ENCODE results near the gene NDFIP1.

The NDFIP1 gene

DNA sequence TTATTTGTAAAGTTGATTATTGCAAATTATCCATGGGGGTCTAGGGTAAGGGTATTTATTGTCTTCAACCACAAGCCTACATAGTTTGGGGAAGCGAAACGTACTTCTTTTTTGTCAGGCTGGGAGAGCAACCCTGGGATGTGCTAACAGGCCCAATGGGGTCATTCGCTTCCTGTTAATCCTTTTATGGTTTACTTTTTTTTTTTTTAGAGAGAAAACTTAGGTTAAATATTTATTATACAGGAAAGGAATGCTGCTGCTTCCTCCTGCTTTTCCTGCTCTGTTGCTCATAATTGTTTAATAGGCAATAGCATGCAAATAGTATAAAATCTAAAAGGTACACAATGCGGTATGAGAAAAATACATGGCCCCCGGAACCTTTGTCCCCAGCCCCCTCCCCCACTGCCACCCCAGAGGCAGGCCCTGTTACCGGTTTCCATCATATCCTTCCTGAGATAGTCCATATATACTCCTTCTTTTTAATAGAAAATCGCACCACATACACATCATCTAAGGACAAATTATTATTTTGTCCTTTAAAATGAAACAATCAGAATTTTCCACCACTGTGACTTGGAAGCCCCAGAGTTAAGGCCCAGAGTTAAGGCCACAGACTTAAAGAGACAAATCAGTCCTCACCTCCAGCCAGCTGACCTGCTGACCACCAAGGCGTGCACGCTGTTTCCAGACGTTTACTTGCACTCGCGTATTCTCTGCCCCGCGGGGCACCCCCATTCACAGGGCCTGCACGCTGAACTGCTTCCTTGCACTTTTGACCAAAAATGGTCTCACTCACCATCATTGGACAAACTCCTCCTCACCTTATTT is 83.9 kb downstream of the NDFIP1 start:
- DNase-seq = no peak

DNA sequence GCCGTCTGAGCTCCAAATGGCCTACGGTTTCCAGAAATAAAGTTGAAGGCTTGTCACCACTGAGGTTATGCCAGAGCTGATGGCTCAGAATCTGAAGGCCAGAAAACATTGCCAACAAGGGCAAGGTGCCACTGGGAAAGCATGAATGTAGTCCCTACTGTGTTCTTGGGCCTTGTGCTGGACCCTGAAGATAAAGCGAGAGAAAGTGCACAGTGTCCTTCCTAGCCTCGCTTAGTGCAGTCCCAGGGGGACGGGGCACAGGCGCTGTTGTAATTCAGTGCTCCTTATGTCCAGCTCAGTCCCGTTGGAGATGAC is 84.5 kb downstream of the NDFIP1 start:
- no peak for DNase-seq

DNA sequence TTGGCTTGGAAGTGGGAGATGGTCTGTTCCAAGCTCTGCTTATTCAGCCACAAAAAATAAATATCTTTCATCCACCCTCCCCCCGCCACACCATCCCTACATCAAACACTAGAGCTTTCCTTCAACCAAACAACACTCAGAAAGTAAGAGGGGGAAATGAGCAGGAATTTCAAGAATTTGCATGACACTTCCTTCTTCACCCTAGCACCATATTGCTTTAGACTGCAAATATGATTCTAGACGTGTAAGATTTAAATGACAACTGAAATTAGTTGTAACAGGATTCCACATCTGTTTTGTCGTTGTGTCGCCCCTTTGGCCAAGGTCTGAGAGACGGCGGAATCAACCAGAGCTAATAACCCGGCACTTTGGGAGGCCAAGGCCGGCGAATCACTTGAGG is 88.5 kb downstream of the NDFIP1 start:
- DNase-seq = no peak

DNA sequence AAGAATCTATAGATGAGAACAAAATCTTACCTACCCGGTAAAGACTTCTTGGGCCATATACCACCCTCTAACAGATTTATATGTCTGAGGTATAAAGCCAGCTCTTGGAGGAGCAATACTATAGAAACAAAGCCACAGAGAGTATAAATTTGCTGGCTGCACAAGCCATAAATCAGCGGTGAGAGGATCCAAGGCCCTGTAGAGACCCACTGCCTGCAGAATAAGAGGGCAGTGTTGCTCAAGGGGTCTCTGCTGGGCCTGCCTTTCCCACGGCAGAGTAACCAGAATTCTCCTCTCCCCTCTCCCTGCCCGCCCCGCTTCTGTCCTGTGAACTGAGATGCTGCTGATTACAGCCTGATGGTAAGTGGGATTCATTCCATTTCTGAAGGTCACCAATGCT is 89.2 kb downstream of the NDFIP1 start:
- no peak for DNase-seq

DNA sequence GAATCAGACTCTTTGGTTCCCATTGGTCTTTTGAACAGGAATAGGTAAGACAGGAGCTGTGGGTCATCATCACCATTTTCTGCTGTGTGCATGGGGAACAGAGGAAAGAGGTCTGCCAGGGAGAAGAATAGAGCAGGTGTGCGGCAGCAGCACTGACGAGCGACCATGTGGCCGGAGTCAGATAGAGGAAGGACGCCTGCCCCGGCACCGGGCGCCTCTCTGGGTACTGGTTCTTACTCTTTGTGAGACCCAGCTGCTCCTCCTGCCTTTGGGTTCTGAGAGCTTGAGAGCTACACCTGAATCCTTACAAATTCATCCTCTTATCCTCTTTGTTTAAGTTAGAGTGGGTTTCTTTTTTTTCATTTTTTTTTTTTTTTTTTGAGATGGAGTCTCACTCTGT is 90.8 kb downstream of the NDFIP1 start:
- no peak for DNase-seq

DNA sequence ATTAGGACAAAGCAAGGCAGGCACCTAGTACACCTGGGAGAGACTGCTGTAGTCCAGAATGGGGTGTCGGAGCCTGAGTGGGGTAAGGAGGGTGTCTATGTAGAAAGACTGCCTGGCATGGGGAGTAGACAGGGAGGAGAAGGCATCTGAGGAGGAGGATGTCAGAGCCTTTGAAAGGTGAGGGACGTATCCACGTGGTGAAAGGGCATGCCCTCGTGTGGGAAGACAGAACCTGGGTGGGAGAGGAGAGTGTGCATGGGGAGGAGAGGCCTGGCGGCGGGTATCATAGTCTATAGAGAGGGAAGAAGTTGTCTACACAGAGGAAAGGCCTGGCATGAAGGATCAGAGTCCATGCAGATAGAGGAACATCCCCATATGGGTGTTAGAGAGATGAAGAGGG is 91.8 kb downstream of the NDFIP1 start:
- DNase-seq = no peak

DNA sequence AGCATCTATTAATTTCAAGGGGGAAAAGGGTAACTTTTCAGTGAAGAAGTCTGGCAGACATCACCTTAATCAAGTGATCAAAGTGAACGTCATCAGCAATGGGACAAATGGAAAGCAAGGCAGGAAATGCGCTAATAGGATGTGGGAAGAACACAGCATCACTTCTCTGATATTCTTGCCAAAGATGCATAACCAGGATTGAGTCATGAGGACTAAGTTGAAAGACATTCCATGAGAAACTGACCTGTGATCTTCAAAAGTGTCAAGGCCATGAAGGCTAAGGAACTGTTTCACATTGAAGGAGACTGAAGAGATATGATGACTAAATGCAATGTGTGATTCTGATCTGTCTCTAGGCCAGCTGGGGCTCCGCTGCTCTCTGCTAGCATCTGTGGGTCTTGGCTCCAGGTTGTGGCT is 92.9 kb downstream of the NDFIP1 start:
- no peak for DNase-seq

DNA sequence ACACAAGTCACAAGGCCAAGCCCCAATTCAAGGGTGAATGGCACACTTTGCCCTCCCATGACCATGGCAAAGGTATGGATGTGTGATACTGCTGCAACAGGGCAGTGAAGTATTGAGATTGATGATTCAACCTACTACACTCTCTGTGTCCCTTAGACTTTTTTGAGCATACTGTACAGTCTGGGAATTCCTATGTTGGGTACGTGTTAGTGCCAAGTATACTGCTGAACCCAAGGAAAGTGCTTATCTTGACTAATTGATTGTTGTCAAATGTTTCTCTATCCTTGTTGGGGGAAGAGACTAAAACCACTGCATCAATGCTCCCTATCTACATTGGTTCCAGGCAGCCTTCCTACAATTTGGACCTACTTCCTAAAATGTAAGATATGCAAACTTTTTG is 93.7 kb downstream of the NDFIP1 start:
- DNase-seq = no peak
